Ovary (tissue), 3 donors: ENCODE measurements around the gene KANSL1L.

ENCODE experiments used
- POLR2A ChIP-seq: fragments of 450-650 bp; IDR thresholded peaks from one replicate; pipeline ENCODE4 v1.6.1; 2017; ENCODE audit warnings: antibody characterized with exemption, mild to moderate bottlenecking, moderate library complexity
- TF ChIP-seq, protein P1 (sequence below), 3 donors: fragments of 450-650 bp in 2 of 3; fragments of 200-600 bp in 1 of 3; IDR thresholded peaks; one replicate each; pipeline versions ENCODE4 v1.5.1 to v1.8.0; 2016 to 2022; ENCODE audit warnings: antibody characterized with exemption in 3 of 3, mild to moderate bottlenecking in 1 of 3
- donor health status: DM: no; HTN: no; CAD: no.

GRCh38 chr2:209973328-209973727 is 197.9 kb downstream of the KANSL1L start:
- TF ChIP-seq POLR2A = no peak
- TF ChIP-seq, protein P1, sequence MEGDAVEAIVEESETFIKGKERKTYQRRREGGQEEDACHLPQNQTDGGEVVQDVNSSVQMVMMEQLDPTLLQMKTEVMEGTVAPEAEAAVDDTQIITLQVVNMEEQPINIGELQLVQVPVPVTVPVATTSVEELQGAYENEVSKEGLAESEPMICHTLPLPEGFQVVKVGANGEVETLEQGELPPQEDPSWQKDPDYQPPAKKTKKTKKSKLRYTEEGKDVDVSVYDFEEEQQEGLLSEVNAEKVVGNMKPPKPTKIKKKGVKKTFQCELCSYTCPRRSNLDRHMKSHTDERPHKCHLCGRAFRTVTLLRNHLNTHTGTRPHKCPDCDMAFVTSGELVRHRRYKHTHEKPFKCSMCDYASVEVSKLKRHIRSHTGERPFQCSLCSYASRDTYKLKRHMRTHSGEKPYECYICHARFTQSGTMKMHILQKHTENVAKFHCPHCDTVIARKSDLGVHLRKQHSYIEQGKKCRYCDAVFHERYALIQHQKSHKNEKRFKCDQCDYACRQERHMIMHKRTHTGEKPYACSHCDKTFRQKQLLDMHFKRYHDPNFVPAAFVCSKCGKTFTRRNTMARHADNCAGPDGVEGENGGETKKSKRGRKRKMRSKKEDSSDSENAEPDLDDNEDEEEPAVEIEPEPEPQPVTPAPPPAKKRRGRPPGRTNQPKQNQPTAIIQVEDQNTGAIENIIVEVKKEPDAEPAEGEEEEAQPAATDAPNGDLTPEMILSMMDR (IDR thresholded peaks at IDR 0.05) = no peak
